22Rv1 (cell line): ENCODE data around the gene MEGF10.

Experiments
- H3K27ac ChIP-seq: fragments of 450-650 bp; 2 replicates; pipeline ENCODE4 v1.5.1; 2017
- CTCF ChIP-seq: fragments of 450-650 bp; IDR thresholded peaks from 2 replicates; pipeline ENCODE4 v1.5.1; 2017; ENCODE audit warnings: mild to moderate bottlenecking
- ZFX ChIP-seq: fragments of 450-650 bp; IDR thresholded peaks from 2 replicates; pipeline ENCODE4 v1.6.1; 2017; ENCODE audit warnings: antibody characterized with exemption, borderline replicate concordance

MEGF10 gene

GRCh38 chr5:127343313-127343712 lies 52.7 kb downstream of the MEGF10 start:
- H3K27ac ChIP-seq: no peak overlapping the region
- no peak for TF ChIP-seq ZFX
- no peak for TF ChIP-seq CTCF

- no peak for TF ChIP-seq CTCF
- no peak for TF ChIP-seq ZFX
- H3K27ac ChIP-seq: no peak overlapping the region
These were observed 53.3 kb downstream of the MEGF10 start for GRCh38 chr5:127343866-127344265.

GRCh38 chr5:127344931-127345330 lies 54.3 kb downstream of the MEGF10 start:
- no peak for TF ChIP-seq CTCF
- TF ChIP-seq ZFX: no peak
- no peak overlapping the region for H3K27ac ChIP-seq

GRCh38 chr5:127351418-127351817 lies 60.8 kb downstream of the MEGF10 start:
- TF ChIP-seq ZFX: no peak
- no peak for TF ChIP-seq CTCF
- no peak overlapping the region for H3K27ac ChIP-seq

GRCh38 chr5:127352068-127352467 lies 61.5 kb downstream of the MEGF10 start:
- H3K27ac ChIP-seq: no peak overlapping the region
- TF ChIP-seq CTCF (no peak), ZFX (no peak)

- no peak for TF ChIP-seq CTCF
- no peak for TF ChIP-seq ZFX
- H3K27ac ChIP-seq: no peak overlapping the region
These were observed 62.7 kb downstream of the MEGF10 start for GRCh38 chr5:127353327-127353726.

- TF ChIP-seq ZFX (no peak), CTCF (no peak)
- H3K27ac ChIP-seq: no peak overlapping the region
These were observed 63.2 kb downstream of the MEGF10 start for GRCh38 chr5:127353796-127354195.
